Measurements from ENCODE around the gene KRT6A.
"Not testable (repeated sequence)": the region's sequence is repeated elsewhere in the genome, so short reads cannot be mapped to it uniquely, and the experiment has no call there.

Gene KRT6A

GRCh38 chr12:52454411-52455201 lies 38.5 kb downstream of the KRT6A start:
- DNase-seq, result no peak

DNA sequence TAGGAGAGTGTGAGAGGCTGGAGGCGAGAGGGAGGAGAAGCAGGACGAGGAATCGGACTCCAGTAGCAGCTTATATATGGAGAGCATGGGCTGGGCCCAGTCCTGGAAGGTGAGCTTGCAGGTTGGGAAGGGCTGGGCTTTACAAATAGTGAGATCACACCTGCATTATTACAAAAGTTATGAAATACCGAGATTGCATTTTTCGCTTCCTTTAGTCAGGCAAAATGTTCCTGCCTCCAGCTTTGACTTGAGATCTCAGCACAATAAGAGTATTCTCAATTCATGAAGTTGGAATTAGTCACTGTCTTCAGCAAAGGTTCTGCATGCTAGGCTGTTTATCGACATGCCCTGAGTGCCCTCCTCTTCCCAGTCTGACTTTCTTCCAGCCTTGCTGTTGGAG lies 41.0 kb downstream of the KRT6A start, which contains the start of gene KRT6B:
TSS of gene KRT6B (minus strand) at position 46 of the 400 bp plus-strand sequence. CDS start 68 bp downstream, outside the sequence.
- DNase-seq, result no peak

GRCh38 chr12:52448228-52448627 lies 44.8 kb downstream of the KRT6A start:
- DNase-seq, result no peak

DNA sequence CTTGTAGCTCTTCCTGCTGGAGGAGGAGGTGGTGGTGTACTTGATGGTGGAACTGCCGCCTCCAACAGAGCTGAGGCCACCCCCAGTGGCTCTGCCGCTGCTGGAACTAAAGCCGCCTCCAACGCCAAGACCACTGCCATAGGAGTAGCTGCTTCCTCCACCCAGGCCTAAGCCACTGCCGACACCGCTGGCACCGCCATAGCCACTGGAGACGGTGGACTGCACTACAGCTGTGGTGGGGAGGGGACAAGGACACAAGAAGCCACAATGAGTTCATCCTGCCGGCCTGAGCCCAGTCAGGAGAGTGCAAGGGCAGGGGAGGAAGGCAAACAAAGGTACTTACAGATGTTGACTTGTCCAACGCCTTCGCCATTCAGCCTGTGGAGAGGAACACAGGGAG lies 45.9 kb downstream of the KRT6A start:
- not testable (repeated sequence) for DNase-seq

DNA sequence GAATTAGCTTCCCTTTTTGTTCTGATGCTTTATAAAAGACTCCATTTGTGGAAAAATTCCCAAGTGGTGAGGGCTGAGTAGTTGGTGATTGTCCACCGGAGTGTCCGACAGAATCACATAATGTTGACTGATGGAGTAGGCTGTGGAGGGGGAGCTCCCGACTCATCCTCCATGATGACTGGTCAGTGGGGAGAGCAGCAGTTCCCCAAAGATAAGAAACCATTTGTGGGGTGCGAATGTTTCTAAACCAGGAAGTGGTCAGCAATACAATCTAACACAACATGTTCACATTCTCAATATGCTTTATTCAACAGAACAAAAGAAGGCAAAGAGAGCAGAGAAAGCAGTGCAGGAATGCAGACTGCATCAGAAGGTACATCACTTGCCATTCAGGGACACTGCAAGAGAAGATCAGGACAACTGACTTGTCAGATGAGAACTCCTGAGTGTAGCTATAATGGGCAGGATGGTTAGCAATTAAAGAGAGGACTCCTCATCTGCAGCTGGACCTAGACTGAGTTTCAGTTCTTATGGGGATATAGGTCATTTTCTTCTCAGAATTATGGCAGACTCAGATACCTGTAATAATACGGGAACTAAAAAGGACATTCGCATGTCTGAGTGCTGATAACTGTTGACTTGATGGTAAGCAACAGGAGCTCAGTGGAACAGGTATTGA lies 46.6 kb downstream of the KRT6A start:
- DNase-seq, result no peak

DNA sequence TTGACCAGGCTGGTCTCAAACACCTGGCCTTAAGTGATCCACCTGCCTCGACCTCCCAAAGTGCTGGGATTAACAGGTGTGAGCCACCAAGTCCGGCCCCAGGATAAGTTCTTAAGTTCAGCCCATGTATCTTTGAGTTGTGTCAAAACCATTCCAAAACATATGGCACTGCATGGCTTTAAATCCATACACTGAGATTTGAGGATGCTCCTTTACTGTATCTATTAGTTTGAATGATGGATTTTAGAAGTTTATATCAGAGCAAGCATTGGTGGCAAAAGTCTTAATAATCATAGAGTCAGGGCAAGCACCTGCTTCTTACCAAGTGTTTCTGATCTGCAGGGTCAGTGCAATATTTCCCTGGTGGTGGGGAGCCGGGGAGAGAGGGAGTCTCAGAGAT lies 47.2 kb downstream of the KRT6A start:
- no peak for DNase-seq

DNA sequence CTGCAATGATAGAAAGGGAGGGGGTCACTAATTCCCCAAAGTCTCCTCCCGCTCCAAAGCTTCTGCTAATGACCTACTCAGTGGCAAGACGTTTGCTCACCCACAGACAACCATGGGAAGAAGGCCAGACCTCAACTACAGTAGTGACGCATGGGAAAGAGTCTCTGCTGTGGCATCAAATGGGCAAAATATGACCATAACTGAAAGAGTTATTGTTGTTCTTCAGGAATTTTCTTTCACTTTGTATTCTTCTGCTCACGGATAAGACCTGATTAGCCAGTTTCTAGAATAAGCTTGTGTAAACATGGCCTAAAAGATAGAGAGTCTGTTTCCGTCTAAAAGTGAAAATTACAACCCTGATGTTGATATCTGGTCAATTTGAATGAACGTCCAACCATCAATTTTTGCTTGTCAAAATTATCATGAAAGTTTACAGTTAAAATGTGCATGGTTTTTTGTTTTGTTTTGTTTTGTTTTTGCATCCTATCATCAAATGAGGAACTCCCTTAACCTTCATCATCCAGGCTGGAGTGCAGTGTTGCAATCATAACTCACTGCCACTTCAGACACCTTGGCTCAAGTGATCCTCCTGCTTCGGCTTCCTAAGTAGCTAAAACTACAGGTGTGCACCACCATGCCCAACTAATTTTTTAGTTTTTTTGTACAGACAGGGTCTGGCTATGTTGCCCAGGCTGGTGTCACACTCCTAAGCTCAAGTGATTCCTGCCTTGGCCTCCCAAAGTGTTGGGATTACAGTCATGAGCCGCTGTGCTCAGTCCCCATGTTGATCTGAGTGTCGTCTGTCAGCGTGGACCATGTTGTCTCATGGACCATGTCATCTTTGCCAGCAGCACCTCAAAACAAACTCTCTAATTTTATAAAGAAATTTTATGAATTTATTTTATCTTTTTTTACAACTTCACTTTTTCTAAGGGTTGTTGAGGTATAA lies 48.1 kb downstream of the KRT6A start:
- DNase-seq, result no peak

DNA sequence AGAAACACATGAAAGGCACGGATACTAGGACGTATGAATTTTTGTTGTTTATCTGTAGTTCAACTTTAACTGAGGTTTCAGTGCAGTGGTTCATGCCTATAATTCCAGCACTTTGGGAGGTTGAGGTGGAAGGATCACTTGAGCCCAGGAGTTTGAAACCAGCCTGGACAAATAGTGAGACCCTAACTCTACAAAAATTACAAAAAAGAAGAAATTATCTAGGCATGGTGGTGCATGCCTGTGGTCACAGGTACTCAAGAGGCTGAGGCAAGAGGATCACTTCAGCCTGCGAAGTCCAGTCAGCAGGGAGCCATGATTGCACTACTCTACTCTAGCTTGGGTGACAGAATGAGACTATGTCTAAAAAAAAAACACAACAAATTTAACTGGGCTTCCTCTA lies 49.1 kb downstream of the KRT6A start:
- DNase-seq, result no peak

- peak; percentile 96 for DNase-seq
Measured at GRCh38 chr12:52442600-52443061, 50.4 kb downstream of the KRT6A start.

- peak; percentile 77 for DNase-seq
Measured at GRCh38 chr12:52441320-52441911, 51.6 kb downstream of the KRT6A start.

GRCh38 chr12:52440821-52441319 lies 52.2 kb downstream of the KRT6A start:
- peak; percentile 87 for DNase-seq

DNA sequence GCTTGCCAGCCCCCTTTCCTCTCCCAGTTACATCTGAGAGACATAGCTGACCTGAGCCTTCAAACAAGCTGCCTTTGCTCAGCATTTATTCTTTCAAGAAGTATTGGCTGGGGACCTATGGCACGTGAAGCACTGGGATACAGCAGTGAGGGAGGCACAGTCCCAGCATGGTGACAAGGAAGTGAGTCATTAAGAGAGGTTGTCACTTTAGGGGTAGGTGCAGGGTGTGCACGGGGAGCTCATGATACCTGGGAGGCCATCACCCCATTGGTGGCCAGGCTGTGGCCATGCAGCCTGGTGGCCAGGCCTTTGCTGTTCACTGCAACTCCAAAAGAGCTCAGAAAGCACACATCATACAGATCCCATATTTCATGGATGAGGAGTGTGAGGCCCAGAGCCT lies 53.2 kb downstream of the KRT6A start:
- DNase-seq, result no peak

DNA sequence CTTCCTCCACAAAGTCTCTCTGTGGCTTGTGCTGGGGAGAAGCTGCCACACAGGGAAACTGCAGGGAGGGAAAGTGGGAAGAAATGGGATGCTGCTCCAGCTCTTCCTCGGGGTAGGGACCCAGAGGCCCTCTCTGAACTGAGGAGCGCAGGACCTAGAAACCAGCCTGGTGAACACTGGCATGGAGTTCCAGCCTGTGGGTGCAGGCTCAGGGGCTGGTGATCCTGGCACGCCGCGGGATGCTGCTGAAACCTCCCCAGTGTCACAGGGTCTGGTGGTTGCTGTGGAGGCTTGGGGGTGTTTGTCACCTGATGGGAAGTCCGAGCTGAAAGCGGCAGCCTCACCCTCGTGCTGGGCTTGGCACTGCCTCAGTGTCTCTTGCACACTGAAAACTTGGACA lies 53.6 kb downstream of the KRT6A start:
- no peak for DNase-seq

GRCh38 chr12:52438305-52439301 lies 54.5 kb downstream of the KRT6A start:
- no peak for DNase-seq

- DNase-seq, result no peak
Measured at GRCh38 chr12:52437508-52437907, 55.5 kb downstream of the KRT6A start.
